Neural crest cell (in vitro differentiated cells): Measurements from ENCODE around the gene CSF1R. TPM values are rescaled to one million over a fixed set of nuclear protein-coding genes. Genes with fewer than 3 reads are reported as not detected.
"Not testable (repeated sequence)": the region's sequence is repeated elsewhere in the genome, so short reads cannot be mapped to it uniquely, and the experiment has no call there.

Experiments used
- DNase-seq: peaks from one replicate; pipeline ENCODE4 v3.0.0; 2021; ENCODE audit warnings: low read depth, mixed read lengths, low spot score
- H3K27ac Mint-ChIP-seq: one replicate; pipeline ENCODE4 v1.8.0; 2021; ENCODE audit warnings: mild to moderate bottlenecking, mixed read lengths; ENCODE audit not compliant: unreplicated experiment
- H3K27me3 Mint-ChIP-seq: 2 replicates; pipeline ENCODE4 v1.8.0; 2021; ENCODE audit warnings: low read depth, mild to moderate bottlenecking, mixed read lengths
- H3K36me3 Mint-ChIP-seq: 2 replicates; pipeline ENCODE4 v1.8.0; 2021; ENCODE audit warnings: low read depth, mild to moderate bottlenecking, mixed read lengths
- H3K4me1 Mint-ChIP-seq: 2 replicates; pipeline ENCODE4 v1.8.0; 2021; ENCODE audit warnings: mixed read lengths
- H3K4me3 Mint-ChIP-seq: one replicate; pipeline ENCODE4 v1.8.0; 2021; ENCODE audit warnings: mild to moderate bottlenecking, mixed read lengths
- H3K9me3 Mint-ChIP-seq: 2 replicates; pipeline ENCODE4 v1.8.0; 2021; ENCODE audit warnings: mixed read lengths
- CTCF ChIP-seq: fragments of 200-600 bp; sonication (generic); conservative IDR thresholded peaks from 2 replicates; pipeline ENCODE4 v1.5.0; 2021; ENCODE audit warnings: antibody characterized with exemption, mild to moderate bottlenecking
- total RNA-seq: library from RNA; stranded (reverse); gene quantifications from 2 replicates; pipeline ENCODE4 v1.2.1, GENCODE V29; 2021

Gene CSF1R
- total RNA-seq, 1 donor from 2014 or later = not detected

- TF ChIP-seq CTCF = no peak
- no peak for DNase-seq
- Mint-ChIP-seq H3K9me3 (no peaks in the 10 kb centered on the region), H3K36me3 (peaks cover 13% of the 10 kb centered on the region), H3K27ac (no peak overlapping the region), H3K4me3 (no peak overlapping the region), H3K27me3 (no peaks in the 10 kb centered on the region), H3K4me1 (no peaks in the 10 kb centered on the region)
These were observed 47.8 kb downstream of the CSF1R start for GRCh38 chr5:150038547-150038946.

GRCh38 chr5:150036513-150036912 is 49.8 kb downstream of the CSF1R start:
- no peak for DNase-seq
- Mint-ChIP-seq H3K4me1 (no peaks in the 10 kb centered on the region), H3K36me3 (peaks cover 10% of the 10 kb centered on the region), H3K27ac (no peak overlapping the region), H3K27me3 (no peaks in the 10 kb centered on the region), H3K4me3 (no peak overlapping the region), H3K9me3 (no peaks in the 10 kb centered on the region)
- no peak for TF ChIP-seq CTCF

GRCh38 chr5:150035139-150035895 is 51.0 kb downstream of the CSF1R start:
- no peak for DNase-seq
- Mint-ChIP-seq H3K27ac (no peak overlapping the region), H3K9me3 (no peaks in the 10 kb centered on the region), H3K4me3 (no peak overlapping the region), H3K36me3 (peaks cover 8% of the 10 kb centered on the region), H3K27me3 (no peaks in the 10 kb centered on the region), H3K4me1 (no peaks in the 10 kb centered on the region)
- TF ChIP-seq CTCF = no peak

- Mint-ChIP-seq H3K27me3 (no peaks in the 10 kb centered on the region), H3K36me3 (peaks cover 8% of the 10 kb centered on the region), H3K4me1 (no peaks in the 10 kb centered on the region), H3K4me3 (no peak overlapping the region), H3K27ac (no peak overlapping the region), H3K9me3 (no peaks in the 10 kb centered on the region)
- no peak for TF ChIP-seq CTCF
- DNase-seq = no peak
These were observed 51.7 kb downstream of the CSF1R start for GRCh38 chr5:150034662-150035061.

- H3K27ac Mint-ChIP-seq = no peak overlapping the region
These were observed 53.0 kb downstream of the CSF1R start for GRCh38 chr5:150033334-150033733.

GRCh38 chr5:150028047-150028446 is 58.3 kb downstream of the CSF1R start:
- not testable (repeated sequence) for H3K36me3 Mint-ChIP-seq, H3K27ac Mint-ChIP-seq, H3K4me1 Mint-ChIP-seq, H3K4me3 Mint-ChIP-seq, H3K27me3 Mint-ChIP-seq, H3K9me3 Mint-ChIP-seq, DNase-seq

More at GRCh38 chr5:150033334-150033733, 53.0 kb downstream of the CSF1R start:
- TF ChIP-seq CTCF = no peak
- Mint-ChIP-seq H3K4me3 (no peak overlapping the region), H3K36me3 (peaks cover 8% of the 10 kb centered on the region), H3K27me3 (no peaks in the 10 kb centered on the region), H3K4me1 (no peaks in the 10 kb centered on the region), H3K9me3 (no peaks in the 10 kb centered on the region)
- DNase-seq = no peak
